T-helper 17 cell (primary cell): Measurements from ENCODE around the gene PLXNC1. TPM values are rescaled to one million over a fixed set of nuclear protein-coding genes. Genes with fewer than 3 reads are reported as not detected.

ENCODE experiments used
- ATAC-seq: fragments of 150-1000 bp; cut with Tn5 transposase; 2 replicates; pipeline ENCODE4 v1.10.0; 2021; ENCODE audit warnings: mild to moderate bottlenecking, moderate library complexity
- DNase-seq, 3 donors: peaks; one replicate each; pipeline versions ENCODE4 v3.0.0 to v3.0.0-alpha.2; 2020 to 2021
- H3K9me3 ChIP-seq: one replicate; pipeline ENCODE4 v1.7.0; 2013; ENCODE audit warnings: low read length, mild to moderate bottlenecking; ENCODE audit not compliant: control insufficient read depth, poor library complexity, severe bottlenecking
- H3K27ac Mint-ChIP-seq: one replicate; pipeline ENCODE4 v1.8.0; 2022; ENCODE audit warnings: mild to moderate bottlenecking, moderate library complexity, mixed read lengths
- H3K27me3 Mint-ChIP-seq: one replicate; pipeline ENCODE4 v1.8.0; 2022; ENCODE audit warnings: mixed read lengths
- H3K36me3 Mint-ChIP-seq: one replicate; pipeline ENCODE4 v1.8.0; 2022; ENCODE audit warnings: low read depth, mixed read lengths
- H3K4me1 Mint-ChIP-seq: one replicate; pipeline ENCODE4 v1.8.0; 2022; ENCODE audit warnings: mild to moderate bottlenecking, mixed read lengths
- H3K4me3 Mint-ChIP-seq: one replicate; pipeline ENCODE4 v1.8.0; 2022; ENCODE audit warnings: mild to moderate bottlenecking, moderate library complexity, mixed read lengths
- total RNA-seq, 4 donors: library from RNA in 2 of 4; stranded (reverse) in 2 of 4; gene quantifications; one replicate each; pipeline ENCODE4 v1.2.3 and lab custom pipeline; 2022 to 2026

PLXNC1 gene
- total RNA-seq, 2 donors from 2014 or later, result 26.5 to 30.6 TPM

DNA sequence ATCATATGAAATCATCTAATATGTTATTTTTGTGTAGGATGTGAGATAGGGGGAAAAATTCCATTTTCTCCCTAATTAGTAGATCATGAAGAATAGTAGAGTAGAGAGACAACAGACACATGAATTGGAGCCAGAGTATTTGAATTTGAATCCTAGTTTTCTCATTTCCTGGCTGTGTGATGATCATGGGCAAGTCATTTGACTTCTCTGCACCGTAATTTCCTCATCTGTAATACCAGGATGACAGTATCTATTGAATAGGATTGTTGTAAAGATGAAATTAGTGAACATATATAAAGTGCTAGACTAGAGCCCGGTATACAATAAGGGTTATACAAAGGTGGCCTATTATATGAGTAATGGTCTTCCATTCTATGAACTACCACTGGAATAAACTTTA, 32.2 kb upstream of the PLXNC1 start:
- no peak for DNase-seq
- H3K4me1 Mint-ChIP-seq, result peaks cover 7% of the 10 kb centered on the region
- H3K9me3 ChIP-seq, result no peaks in the 10 kb centered on the region
- no peaks in the 10 kb centered on the region for H3K27me3 Mint-ChIP-seq
- H3K27ac Mint-ChIP-seq, result no peak overlapping the region
- H3K4me3 Mint-ChIP-seq, result no peak overlapping the region
- no peak for ATAC-seq
- no peaks in the 10 kb centered on the region for H3K36me3 Mint-ChIP-seq

DNA sequence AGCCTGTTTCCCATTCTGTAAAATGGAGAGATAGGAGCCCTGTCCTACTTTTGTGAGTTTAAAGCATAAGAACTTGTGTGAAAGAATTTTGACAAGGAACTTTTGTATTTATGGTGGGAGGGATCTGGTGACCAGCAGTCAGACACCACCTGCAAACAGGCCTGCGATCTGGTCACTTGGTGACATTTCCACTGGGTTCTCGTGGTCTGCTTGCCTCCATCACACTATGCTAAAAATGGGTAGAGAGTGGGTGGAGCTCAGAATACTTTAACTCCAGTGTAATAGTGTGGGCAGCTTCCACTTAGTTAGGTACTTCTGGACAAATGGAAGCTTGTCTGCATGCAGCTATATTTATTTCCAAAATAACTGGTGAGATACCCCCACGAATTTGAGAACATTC, 26.5 kb upstream of the PLXNC1 start:
- Mint-ChIP-seq H3K27ac (no peak overlapping the region), H3K27me3 (no peaks in the 10 kb centered on the region), H3K4me1 (peaks cover 32% of the 10 kb centered on the region), H3K4me3 (no peak overlapping the region), H3K36me3 (no peaks in the 10 kb centered on the region)
- H3K9me3 ChIP-seq, result no peaks in the 10 kb centered on the region
- no peak for DNase-seq
- ATAC-seq, result no peak

DNA sequence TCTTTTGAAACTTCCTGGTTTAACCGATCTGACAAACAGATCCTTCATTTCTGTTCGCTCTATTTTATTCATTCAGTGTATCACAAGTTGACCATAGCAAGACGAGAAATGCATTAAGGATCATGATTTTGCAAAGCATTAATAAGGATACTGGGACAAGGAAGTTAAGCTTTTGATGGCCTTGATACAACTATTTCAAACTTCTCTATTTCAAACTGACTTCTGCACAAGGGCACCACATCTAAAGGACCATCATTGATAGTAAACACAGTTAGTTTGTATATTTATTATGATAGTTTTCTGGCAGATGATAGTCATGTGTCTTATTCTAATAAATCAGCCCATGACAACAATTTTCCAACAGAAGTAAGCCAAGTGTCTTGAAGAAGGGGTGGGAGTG, 25.8 kb upstream of the PLXNC1 start:
- DNase-seq (no peak), ATAC-seq (no peak)
- Mint-ChIP-seq H3K27ac (peak overlapping the region; percentile 88), H3K4me3 (no peak overlapping the region), H3K4me1 (peaks cover 38% of the 10 kb centered on the region), H3K36me3 (no peaks in the 10 kb centered on the region), H3K27me3 (no peaks in the 10 kb centered on the region)
- H3K9me3 ChIP-seq, result no peaks in the 10 kb centered on the region

DNA sequence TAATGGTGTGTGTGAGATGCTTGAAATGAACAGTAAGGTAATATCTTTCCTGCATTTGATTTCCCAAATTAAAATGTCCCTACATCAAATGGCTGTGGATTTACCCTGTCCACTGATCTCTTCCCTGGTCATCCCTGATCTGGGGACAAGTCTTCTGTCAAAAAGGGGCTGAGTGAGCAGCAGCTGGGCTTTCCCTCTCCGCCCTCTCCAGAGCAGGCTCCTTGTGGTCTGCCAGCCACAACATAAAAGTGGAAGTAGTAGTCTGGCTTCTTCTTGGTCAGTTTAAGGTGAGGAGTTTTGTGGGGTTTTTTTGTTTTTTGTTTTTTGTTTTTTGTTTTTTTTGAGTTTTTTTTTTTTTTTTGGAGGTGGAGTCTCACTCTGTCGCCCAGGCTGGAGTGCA, 25.2 kb upstream of the PLXNC1 start:
- H3K27me3 Mint-ChIP-seq, result no peaks in the 10 kb centered on the region
- peak overlapping the region; percentile 68 for H3K4me3 Mint-ChIP-seq
- H3K36me3 Mint-ChIP-seq, result no peaks in the 10 kb centered on the region
- H3K27ac Mint-ChIP-seq, result peak overlapping the region; percentile 88
- ATAC-seq, result no peak
- H3K4me1 Mint-ChIP-seq, result peaks cover 42% of the 10 kb centered on the region
- DNase-seq, result no peak
- H3K9me3 ChIP-seq, result no peaks in the 10 kb centered on the region

DNA sequence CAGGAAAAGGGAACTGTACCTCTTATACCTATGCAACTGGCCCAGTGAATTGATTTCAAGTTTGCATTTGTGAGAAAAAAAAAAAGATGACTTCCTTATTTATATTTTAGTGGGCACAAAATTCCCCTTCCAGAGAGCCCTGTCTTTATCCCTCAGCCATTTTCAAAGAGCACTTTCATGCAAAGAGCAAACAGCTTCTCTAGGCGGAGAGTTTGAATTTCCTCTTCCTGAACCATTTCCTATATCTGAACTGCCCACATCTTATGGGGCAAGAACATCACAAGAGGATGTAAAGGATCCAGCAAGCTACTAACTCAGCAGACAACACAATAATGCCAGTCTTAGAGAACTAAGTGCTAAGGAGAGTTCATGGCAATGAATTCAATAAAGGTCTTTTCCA, 22.3 kb upstream of the PLXNC1 start:
- H3K27me3 Mint-ChIP-seq, result no peaks in the 10 kb centered on the region
- H3K4me1 Mint-ChIP-seq, result peaks cover 42% of the 10 kb centered on the region
- peak overlapping the region; percentile 57 for H3K4me3 Mint-ChIP-seq
- H3K36me3 Mint-ChIP-seq, result no peaks in the 10 kb centered on the region
- ATAC-seq (peak; percentile 24), DNase-seq (no peak)
- peak overlapping the region; percentile 70 for H3K27ac Mint-ChIP-seq
- no peaks in the 10 kb centered on the region for H3K9me3 ChIP-seq

DNA sequence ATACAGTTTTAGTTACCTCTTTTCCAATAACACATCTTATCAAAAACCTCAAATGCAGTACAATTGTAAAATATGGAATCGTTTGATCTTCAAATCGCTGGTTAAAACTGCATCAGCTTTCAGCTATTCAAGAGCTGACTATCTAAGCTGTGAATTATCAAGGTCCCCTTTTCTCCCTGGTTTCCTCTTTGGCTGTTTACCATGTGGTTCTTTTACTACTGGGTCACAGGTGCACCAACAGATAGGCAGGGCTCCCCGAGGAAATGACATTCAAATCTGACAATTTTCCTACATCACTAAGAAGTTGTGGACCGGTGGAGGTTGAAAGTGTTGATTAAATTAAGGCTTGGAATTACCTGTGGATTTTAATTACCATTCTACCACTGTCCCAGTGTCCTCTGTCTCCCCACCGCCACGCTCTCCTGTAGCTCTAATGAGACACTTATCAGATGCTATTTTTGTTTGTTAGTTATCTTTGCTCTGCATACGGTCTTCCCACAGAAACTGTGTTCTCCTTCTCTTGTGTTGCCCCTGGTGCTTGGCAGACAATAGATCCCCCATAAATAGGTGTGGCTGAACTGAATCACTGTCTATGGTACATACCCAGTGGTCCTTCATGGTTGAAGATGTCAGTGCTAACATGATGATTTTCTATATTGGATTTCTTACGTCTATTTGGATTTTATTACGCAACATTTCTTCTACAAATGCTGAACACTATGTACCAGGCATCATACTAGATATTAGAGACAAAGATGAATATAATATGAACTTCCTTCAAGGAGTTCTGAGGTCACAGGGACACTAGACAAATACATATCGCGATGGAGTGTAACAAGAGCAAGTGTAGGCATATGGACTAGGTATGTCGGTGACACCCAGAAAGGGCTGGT, 20.9 kb upstream of the PLXNC1 start:
- H3K9me3 ChIP-seq, result no peaks in the 10 kb centered on the region
- ATAC-seq, result no peak
- Mint-ChIP-seq H3K4me3 (no peak overlapping the region), H3K36me3 (no peaks in the 10 kb centered on the region), H3K27me3 (no peaks in the 10 kb centered on the region), H3K27ac (no peak overlapping the region), H3K4me1 (peaks cover 36% of the 10 kb centered on the region)
- no peak for DNase-seq

DNA sequence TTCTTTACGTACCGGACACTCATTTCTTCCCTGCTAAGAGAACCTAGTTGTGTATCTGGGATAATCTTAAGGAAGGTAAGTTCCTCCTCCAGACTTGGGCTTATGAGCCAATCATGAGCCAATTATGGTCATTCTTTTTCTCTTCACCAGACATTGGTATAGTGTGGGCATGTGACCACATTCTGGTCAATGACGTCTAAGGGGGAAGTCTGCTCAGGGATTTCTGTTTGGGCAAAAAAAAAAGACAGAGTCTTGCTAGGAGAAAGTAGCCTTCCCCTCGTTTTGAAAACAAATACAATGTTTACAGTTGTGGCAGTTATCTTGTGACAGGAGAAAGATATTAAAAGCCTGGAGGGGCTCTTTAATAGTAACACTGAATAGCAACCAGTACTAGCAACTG, 20.1 kb upstream of the PLXNC1 start:
- ATAC-seq (no peak), DNase-seq (no peak)
- Mint-ChIP-seq H3K4me3 (no peak overlapping the region), H3K27ac (no peak overlapping the region), H3K27me3 (no peaks in the 10 kb centered on the region), H3K4me1 (peaks cover 33% of the 10 kb centered on the region), H3K36me3 (no peaks in the 10 kb centered on the region)
- no peaks in the 10 kb centered on the region for H3K9me3 ChIP-seq

DNA sequence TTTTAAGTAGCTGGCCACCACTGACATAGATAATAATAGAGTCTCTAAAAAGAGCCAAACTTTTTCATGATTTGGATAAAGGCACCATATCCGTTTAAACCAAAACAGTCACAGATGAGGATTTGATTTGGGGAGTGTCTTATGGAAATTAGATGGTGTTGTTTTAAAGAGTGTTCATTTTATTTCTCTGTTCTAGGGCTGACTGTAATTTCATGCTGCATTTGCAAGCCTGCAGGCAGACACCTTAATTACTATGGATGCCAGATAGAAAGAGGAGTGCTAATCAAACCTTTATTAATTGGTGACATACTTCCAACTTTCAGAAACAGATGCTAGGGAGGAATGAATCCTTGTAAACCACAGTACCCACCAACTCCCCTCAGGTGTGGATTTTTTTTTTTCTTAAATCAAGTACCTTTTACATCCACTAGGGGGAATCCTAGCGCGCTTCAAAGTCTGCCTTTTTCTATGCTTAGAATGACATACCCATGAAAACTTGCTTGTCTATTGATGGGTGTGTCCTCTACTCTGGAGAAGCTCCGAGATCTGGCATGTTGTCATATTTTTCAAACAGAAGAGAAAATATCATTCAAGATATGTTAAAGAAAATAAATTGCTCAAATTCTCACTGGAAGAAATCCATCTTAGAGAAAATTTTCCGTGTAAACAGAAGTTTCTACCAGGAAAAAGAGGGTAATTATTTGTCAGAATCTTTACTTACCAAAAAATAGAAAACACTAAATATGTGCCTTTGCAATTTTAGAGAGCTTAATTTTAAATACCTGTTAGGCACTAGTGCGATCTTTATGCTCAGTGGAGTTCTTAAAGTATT, 14.2 kb upstream of the PLXNC1 start:
- Mint-ChIP-seq H3K27ac (no peak overlapping the region), H3K36me3 (peaks cover 2% of the 10 kb centered on the region)

DNA sequence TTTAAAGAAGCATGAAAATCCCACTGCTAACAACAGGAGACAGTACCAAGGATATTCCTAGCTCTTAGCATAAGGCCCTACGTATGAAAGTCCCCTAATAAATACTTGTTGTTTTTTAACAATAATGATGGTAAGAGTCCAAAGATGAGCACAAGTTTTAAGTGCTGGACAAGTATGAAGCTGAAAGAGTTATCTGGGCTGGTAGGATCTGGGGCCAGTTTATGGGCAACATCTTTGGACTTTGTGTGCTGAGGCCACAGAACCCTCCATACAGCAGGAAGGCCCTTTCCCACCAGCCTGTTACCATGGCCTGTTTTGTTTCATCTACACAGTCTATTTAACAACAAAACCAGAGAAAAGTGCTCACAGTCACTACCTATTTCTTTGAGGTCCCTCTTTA, 12.5 kb upstream of the PLXNC1 start:
- no peaks in the 10 kb centered on the region for H3K9me3 ChIP-seq
- Mint-ChIP-seq H3K27ac (no peak overlapping the region), H3K36me3 (peaks cover 2% of the 10 kb centered on the region), H3K4me3 (no peak overlapping the region), H3K27me3 (no peaks in the 10 kb centered on the region), H3K4me1 (peaks cover 7% of the 10 kb centered on the region)
- ATAC-seq (no peak), DNase-seq (no peak)

More for the DNA sequence above, 14.2 kb upstream of the PLXNC1 start:
- DNase-seq, result no peak
- peak; percentile 93 for ATAC-seq
- Mint-ChIP-seq H3K4me3 (no peak overlapping the region), H3K4me1 (peaks cover 7% of the 10 kb centered on the region), H3K27me3 (no peaks in the 10 kb centered on the region)
- H3K9me3 ChIP-seq, result no peaks in the 10 kb centered on the region

DNA sequence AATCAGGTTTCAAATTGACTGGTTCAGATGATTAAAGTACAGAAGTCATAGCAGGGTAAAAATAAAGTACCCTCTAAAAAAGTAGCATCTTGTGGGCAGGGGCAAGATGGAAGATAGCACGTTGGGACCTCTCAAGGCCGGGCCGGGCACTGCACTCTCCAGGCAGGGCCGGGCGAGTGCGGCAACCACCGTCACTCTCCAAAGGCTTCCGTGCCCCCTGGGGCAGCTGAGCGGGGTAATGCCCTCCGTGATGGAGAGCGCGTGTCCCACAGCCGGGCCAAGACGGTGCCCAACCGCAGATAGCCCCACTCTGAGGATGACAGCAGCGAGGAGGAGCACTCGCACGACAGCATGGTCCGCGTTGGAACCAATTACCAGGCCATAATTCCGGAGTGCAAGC, 8.6 kb upstream of the PLXNC1 start:
- Mint-ChIP-seq H3K27me3 (no peaks in the 10 kb centered on the region), H3K4me1 (peaks cover 5% of the 10 kb centered on the region), H3K27ac (no peak overlapping the region), H3K36me3 (peaks cover 2% of the 10 kb centered on the region), H3K4me3 (no peak overlapping the region)
- ATAC-seq (no peak), DNase-seq (no peak)
- no peaks in the 10 kb centered on the region for H3K9me3 ChIP-seq

DNA sequence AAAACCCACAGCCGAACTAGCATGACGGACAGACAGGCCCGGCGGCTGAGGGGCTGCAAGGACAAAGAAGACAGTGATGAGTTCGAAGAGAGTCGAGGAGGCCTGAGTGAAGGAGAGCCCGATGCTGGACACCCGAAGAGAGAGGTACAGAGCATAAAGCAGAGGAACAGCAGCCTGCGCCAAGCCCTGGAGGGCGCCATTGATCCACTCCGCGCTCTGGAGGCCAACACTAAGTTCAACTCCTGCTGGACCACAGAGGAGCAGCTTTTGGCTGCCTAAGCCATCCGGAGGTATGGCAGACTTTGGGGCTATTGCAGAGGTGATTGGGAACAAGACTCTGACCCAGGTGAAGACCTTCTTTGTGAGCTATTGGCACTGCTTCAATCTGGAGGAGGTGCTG, 7.8 kb upstream of the PLXNC1 start:
- peak in 2 of 3 donors; percentile 14 to 19 for DNase-seq
- H3K4me3 Mint-ChIP-seq, result no peak overlapping the region
- no peaks in the 10 kb centered on the region for H3K9me3 ChIP-seq
- H3K36me3 Mint-ChIP-seq, result peaks cover 2% of the 10 kb centered on the region
- peak; percentile 72 for ATAC-seq
- peaks cover 5% of the 10 kb centered on the region for H3K4me1 Mint-ChIP-seq
- H3K27ac Mint-ChIP-seq, result no peak overlapping the region
- H3K27me3 Mint-ChIP-seq, result no peaks in the 10 kb centered on the region

DNA sequence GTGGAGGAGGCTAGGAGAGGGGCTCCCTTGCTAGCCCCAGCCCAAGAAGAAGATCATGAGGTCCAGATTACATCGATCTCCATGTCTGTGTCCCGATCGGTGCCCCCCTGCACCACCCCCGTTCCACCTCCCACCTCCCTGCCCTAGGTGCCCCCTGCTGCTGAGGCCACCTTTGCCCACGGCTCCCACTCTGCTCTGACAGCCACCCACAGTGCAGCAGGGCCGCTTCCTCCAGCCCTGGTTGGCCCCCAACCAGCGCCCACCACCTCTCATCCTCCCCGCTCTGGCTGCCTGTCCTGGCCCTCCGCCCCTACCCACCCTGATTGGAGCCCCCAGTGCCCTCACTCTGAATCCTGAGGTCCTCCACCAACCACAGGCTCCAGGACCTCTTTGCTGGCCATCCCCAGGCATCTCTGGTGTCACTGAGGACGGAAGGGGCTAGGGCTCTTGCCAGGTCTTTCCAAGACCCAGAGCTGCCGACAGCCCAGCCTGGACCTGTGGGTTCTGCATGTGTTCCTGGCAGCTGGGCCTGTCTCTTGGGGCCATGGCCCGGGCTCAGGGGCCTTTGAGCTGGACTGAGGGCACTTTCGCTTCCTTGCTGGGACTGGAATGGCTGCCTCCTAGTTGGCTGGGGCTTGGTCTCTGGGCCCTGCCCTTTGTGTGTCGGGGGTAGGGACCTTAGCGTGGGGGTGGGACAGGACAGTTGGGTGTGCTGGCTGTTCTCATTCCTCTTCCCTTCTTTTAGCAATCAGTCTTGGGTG, 7.2 kb upstream of the PLXNC1 start:
- H3K27ac Mint-ChIP-seq, result no peak overlapping the region
- ATAC-seq (no peak), DNase-seq (no peak)
- no peaks in the 10 kb centered on the region for H3K27me3 Mint-ChIP-seq
- no peak overlapping the region for H3K4me3 Mint-ChIP-seq
- H3K9me3 ChIP-seq, result no peaks in the 10 kb centered on the region
- H3K4me1 Mint-ChIP-seq, result peaks cover 5% of the 10 kb centered on the region
- peaks cover 2% of the 10 kb centered on the region for H3K36me3 Mint-ChIP-seq

DNA sequence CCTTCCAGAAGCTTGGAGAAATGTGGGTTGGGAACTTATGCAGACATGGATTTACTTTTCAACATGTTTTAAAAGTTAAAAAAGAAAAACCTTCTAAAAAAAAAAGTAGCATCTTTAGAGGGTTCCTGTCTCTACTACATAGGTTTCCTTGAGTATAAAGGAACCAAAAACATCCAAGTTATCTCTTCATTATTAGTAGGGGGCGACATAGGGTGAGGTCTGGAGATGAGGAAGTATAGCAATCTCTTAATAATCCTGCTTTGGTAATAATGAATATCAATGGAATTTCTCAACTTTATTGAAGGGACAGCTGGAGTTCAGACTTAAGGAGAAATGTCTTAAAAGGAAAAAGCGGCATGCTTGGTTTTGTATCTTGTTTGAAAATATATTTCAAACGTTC, 6.5 kb upstream of the PLXNC1 start:
- no peak for ATAC-seq
- no peak for DNase-seq
- no peaks in the 10 kb centered on the region for H3K9me3 ChIP-seq
- Mint-ChIP-seq H3K27me3 (no peaks in the 10 kb centered on the region), H3K27ac (no peak overlapping the region), H3K36me3 (peaks cover 2% of the 10 kb centered on the region), H3K4me3 (no peak overlapping the region), H3K4me1 (peaks cover 7% of the 10 kb centered on the region)
